Lung (tissue), 12 donors: ENCODE results near the gene EIF4E1B. TPM values are rescaled to one million over a fixed set of nuclear protein-coding genes. Genes with fewer than 3 reads are reported as not detected.
A peak's percentile ranks its signal among the peaks of the same experiment; 100 is the strongest.

ENCODE experiments used
- ATAC-seq: fragments of 200-7000 bp; cut with Tn5 transposase; one replicate; pipeline ENCODE4 v1.9.1; 2020; ENCODE audit warnings: moderate number of reproducible peaks; ENCODE audit not compliant: insufficient read depth, low FRiP score
- DNase-seq, 3 donors: peaks; one replicate each; pipeline ENCODE4 v3.0.0-alpha.2; 2013 to 2017
- H3K27ac ChIP-seq, 2 donors: one replicate each; pipeline ENCODE4 v1.5.1; 2013; ENCODE audit warnings: mild to moderate bottlenecking in 2 of 2, moderate library complexity in 2 of 2, control low read depth in 1 of 2, inconsistent platforms in 1 of 2, low read depth in 1 of 2, low read length in 1 of 2
- H3K27me3 ChIP-seq, 3 donors: one replicate each; pipeline ENCODE4 v1.5.1; 2013; ENCODE audit warnings: low read length in 2 of 3; ENCODE audit not compliant: control insufficient read depth in 3 of 3, insufficient read depth in 3 of 3
- H3K36me3 ChIP-seq, 4 donors: one replicate each; pipeline ENCODE4 v1.5.1; 2013; ENCODE audit warnings: low read length in 4 of 4, mild to moderate bottlenecking in 1 of 4, moderate library complexity in 1 of 4; ENCODE audit not compliant: control insufficient read depth in 4 of 4, insufficient read depth in 4 of 4
- H3K4me1 ChIP-seq, 5 donors: one replicate each; pipeline ENCODE4 v1.5.1; 2013; ENCODE audit warnings: low read length in 5 of 5, mild to moderate bottlenecking in 2 of 5, moderate library complexity in 1 of 5; ENCODE audit not compliant: control insufficient read depth in 5 of 5, insufficient read depth in 5 of 5
- H3K4me3 ChIP-seq: one replicate; pipeline ENCODE4 v1.5.1; 2013; ENCODE audit warnings: mild to moderate bottlenecking, control low read depth, moderate library complexity
- H3K9ac ChIP-seq, 2 donors: one replicate each; pipeline ENCODE4 v1.5.1; 2013; ENCODE audit warnings: low read length in 2 of 2, control low read depth in 1 of 2; ENCODE audit not compliant: insufficient read depth in 1 of 2
- H3K9me3 ChIP-seq, 4 donors: one replicate each; pipeline ENCODE4 v1.5.1; 2013; ENCODE audit warnings: low read length in 3 of 4, mild to moderate bottlenecking in 1 of 4, moderate library complexity in 1 of 4; ENCODE audit not compliant: control insufficient read depth in 4 of 4, insufficient read depth in 3 of 4
- CTCF ChIP-seq: IDR thresholded peaks from 2 replicates; pipeline ENCODE4 v1.5.1; 2012; ENCODE audit warnings: mild to moderate bottlenecking; ENCODE audit errors: control extremely low read depth, extremely low read depth
- WGBS, 2 donors: extraction: QIAGEN DNeasy Blood & Tissue Kit; methylation state at CpG; one replicate each; pipeline ENCODE4 v1.1.7; 2013; 5-methylcytosine and 5-hydroxymethylcytosine counted together
- polyA plus RNA-seq, 2 donors: library from polyadenylated mRNA; stranded (reverse); fragments of 200-250 nt; gene quantifications; one replicate each; pipeline ENCODE4 v1.2.1, GENCODE V29; 2013
- total RNA-seq, 2 donors: library from RNA; depleted of rRNA in 1 of 2; stranded (reverse); fragments of >200 nt in 1 of 2; gene quantifications; one replicate each; pipeline ENCODE4 v1.2.1, GENCODE V29; 2014 to 2021
- donor health status: control.
- donor health status: control.
- donor health status: Bipolar disorder and iron deficiency.
- donor health status: healthy.
- donor health status: DM: yes; HTN: yes; CAD: no.

The EIF4E1B gene
- total and polyA plus RNA-seq, 4 donors, result not detected

GRCh38 chr5:176639981-176640380, 9.5 kb downstream of the EIF4E1B start:
- no peak overlapping the region for H3K9ac ChIP-seq
- ATAC-seq (no peak), DNase-seq (peak; percentile 52 to 76 (median 65))
- H3K4me1 ChIP-seq, result no peaks in the 10 kb centered on the region
- H3K4me3 ChIP-seq, result no peak overlapping the region
- H3K27me3 ChIP-seq, result peaks cover 0 to 9% (median 3%) of the 10 kb centered on the region in 3 donors
- no peak overlapping the region for H3K27ac ChIP-seq
- H3K9me3 ChIP-seq, result peaks cover 0 to 4% (median 0%) of the 10 kb centered on the region in 4 donors
- TF ChIP-seq CTCF, result no peak
- WGBS, 2 donors, result 54 to 61% methylated on average over 4 of the region's 4 CpGs
- H3K36me3 ChIP-seq, result no peaks in the 10 kb centered on the region

- DNase-seq (no peak), ATAC-seq (no peak)
- Histone ChIP-seq H3K27ac (no peak overlapping the region), H3K9ac (no peak overlapping the region), H3K4me3 (no peak overlapping the region), H3K4me1 (no peaks in the 10 kb centered on the region), H3K36me3 (no peaks in the 10 kb centered on the region), H3K9me3 (peaks cover 0 to under 1% (median 0%) of the 10 kb centered on the region in 4 donors), H3K27me3 (peaks cover 0 to 4% (median 3%) of the 10 kb centered on the region in 3 donors)
- TF ChIP-seq CTCF, result no peak
- WGBS, 2 donors, result 76 to 83% methylated on average over 4 of the region's 4 CpGs
Observed at GRCh38 chr5:176640616-176641015, 10.1 kb downstream of the EIF4E1B start.

DNA sequence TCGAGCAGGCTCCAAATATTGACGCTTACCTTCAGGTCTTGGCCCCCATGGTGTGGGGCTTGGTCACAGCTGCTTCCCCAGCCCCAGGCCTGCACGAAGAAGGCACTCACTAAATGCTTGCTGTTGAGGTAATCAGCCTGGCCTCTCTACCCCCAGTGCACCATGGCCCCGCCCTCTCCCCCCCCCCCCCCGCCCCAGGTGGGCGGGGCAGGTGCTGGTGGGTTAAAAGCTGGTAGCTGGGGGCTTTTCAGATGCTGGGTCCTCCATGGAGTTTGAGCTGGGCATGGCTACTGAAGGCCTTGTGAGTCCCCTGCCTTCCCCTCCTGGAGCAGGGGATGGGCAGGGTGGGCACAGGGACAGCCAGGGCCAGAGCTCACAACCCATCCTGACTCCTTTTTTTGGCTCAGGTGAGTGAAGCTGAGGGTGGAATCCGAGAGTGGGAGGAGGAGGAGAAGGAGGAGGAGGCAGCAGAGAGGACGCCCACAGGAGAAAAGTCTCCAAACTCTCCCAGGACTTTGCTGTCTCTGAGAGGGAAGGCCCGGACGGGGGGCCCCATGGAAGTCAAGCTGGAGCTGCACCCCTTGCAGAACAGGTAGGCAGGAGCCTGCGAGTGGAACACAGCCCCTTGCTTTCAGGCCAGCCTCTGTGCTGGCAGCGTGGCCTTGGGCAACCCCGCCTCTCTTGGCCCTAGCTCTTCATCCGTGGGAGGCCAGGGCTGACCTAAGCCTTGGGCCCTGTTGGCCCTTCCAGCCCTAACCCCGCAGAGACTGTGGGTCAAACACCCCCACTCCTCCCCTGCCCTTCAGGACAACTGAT, 12.4 kb downstream of the EIF4E1B start:
- Histone ChIP-seq H3K36me3 (no peaks in the 10 kb centered on the region), H3K4me1 (peaks cover 0 to 6% (median 2%) of the 10 kb centered on the region in 5 donors), H3K9ac (no peak overlapping the region), H3K27me3 (peaks cover 0 to 3% (median 0%) of the 10 kb centered on the region in 3 donors), H3K27ac (no peak overlapping the region), H3K9me3 (no peaks in the 10 kb centered on the region), H3K4me3 (no peak overlapping the region)
- 57 to 70% methylated on average over 14 to 15 of the region's 15 CpGs for WGBS, 2 donors
- no peak for TF ChIP-seq CTCF
- no peak for DNase-seq
- ATAC-seq, result no peak
